Measurements from ENCODE around the gene CWC15.

DNA sequence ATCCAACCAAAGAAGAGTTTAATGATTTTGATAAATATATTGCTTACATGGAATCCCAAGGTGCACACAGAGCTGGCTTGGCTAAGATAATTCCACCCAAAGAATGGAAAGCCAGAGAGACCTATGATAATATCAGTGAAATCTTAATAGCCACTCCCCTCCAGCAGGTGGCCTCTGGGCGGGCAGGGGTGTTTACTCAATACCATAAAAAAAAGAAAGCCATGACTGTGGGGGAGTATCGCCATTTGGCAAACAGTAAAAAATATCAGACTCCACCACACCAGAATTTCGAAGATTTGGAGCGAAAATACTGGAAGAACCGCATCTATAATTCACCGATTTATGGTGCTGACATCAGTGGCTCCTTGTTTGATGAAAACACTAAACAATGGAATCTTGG is 24.1 kb upstream of the CWC15 start:
- TF ChIP-seq, protein P1, sequence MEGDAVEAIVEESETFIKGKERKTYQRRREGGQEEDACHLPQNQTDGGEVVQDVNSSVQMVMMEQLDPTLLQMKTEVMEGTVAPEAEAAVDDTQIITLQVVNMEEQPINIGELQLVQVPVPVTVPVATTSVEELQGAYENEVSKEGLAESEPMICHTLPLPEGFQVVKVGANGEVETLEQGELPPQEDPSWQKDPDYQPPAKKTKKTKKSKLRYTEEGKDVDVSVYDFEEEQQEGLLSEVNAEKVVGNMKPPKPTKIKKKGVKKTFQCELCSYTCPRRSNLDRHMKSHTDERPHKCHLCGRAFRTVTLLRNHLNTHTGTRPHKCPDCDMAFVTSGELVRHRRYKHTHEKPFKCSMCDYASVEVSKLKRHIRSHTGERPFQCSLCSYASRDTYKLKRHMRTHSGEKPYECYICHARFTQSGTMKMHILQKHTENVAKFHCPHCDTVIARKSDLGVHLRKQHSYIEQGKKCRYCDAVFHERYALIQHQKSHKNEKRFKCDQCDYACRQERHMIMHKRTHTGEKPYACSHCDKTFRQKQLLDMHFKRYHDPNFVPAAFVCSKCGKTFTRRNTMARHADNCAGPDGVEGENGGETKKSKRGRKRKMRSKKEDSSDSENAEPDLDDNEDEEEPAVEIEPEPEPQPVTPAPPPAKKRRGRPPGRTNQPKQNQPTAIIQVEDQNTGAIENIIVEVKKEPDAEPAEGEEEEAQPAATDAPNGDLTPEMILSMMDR (IDR thresholded peaks at IDR 0.05) = 0 out of 2 replicates have a peak, but pooled peaks have one; percentile 17
- TF ChIP-seq EP300 (IDR thresholded peaks at IDR 0.05; ENCODE audit: borderline replicate concordance in 1 of 2, low read depth in 1 of 2, low read length in 1 of 2) = no peak
- TF ChIP-seq, protein P2, sequence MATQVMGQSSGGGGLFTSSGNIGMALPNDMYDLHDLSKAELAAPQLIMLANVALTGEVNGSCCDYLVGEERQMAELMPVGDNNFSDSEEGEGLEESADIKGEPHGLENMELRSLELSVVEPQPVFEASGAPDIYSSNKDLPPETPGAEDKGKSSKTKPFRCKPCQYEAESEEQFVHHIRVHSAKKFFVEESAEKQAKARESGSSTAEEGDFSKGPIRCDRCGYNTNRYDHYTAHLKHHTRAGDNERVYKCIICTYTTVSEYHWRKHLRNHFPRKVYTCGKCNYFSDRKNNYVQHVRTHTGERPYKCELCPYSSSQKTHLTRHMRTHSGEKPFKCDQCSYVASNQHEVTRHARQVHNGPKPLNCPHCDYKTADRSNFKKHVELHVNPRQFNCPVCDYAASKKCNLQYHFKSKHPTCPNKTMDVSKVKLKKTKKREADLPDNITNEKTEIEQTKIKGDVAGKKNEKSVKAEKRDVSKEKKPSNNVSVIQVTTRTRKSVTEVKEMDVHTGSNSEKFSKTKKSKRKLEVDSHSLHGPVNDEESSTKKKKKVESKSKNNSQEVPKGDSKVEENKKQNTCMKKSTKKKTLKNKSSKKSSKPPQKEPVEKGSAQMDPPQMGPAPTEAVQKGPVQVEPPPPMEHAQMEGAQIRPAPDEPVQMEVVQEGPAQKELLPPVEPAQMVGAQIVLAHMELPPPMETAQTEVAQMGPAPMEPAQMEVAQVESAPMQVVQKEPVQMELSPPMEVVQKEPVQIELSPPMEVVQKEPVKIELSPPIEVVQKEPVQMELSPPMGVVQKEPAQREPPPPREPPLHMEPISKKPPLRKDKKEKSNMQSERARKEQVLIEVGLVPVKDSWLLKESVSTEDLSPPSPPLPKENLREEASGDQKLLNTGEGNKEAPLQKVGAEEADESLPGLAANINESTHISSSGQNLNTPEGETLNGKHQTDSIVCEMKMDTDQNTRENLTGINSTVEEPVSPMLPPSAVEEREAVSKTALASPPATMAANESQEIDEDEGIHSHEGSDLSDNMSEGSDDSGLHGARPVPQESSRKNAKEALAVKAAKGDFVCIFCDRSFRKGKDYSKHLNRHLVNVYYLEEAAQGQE (IDR thresholded peaks at IDR 0.05; ENCODE audit: low read depth, low read length) = no peak
- no peak for TF ChIP-seq RFX5 (IDR thresholded peaks at IDR 0.05; ENCODE audit: low read length)
- TF ChIP-seq, protein P3, sequence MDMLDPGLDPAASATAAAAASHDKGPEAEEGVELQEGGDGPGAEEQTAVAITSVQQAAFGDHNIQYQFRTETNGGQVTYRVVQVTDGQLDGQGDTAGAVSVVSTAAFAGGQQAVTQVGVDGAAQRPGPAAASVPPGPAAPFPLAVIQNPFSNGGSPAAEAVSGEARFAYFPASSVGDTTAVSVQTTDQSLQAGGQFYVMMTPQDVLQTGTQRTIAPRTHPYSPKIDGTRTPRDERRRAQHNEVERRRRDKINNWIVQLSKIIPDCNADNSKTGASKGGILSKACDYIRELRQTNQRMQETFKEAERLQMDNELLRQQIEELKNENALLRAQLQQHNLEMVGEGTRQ (IDR thresholded peaks at IDR 0.05; ENCODE audit: borderline replicate concordance, low read depth, low read length) = no peak
- no peak for TF ChIP-seq GABPA (IDR thresholded peaks at IDR 0.05; ENCODE audit: low read depth)
